Chondrocyte (in vitro differentiated cells): ENCODE results near the gene ZNF432. TPM values are rescaled to one million over a fixed set of nuclear protein-coding genes. Genes with fewer than 3 reads are reported as not detected.
"Not testable (repeated sequence)": the region's sequence is repeated elsewhere in the genome, so short reads cannot be mapped to it uniquely, and the experiment has no call there.

ENCODE experiments used
- DNase-seq: peaks from one replicate; pipeline ENCODE4 v3.0.0; 2021; ENCODE audit warnings: mixed read lengths, low spot score
- H3K27ac Mint-ChIP-seq: one replicate; pipeline ENCODE4 v1.8.0; 2021; ENCODE audit warnings: mild to moderate bottlenecking, moderate library complexity, mixed read lengths; ENCODE audit not compliant: unreplicated experiment
- H3K27me3 Mint-ChIP-seq: 2 replicates; pipeline ENCODE4 v1.8.0; 2021; ENCODE audit warnings: low read depth, mixed read lengths
- H3K36me3 Mint-ChIP-seq: 2 replicates; pipeline ENCODE4 v1.8.0; 2021; ENCODE audit warnings: low read depth, mixed read lengths
- H3K4me1 Mint-ChIP-seq: 2 replicates; pipeline ENCODE4 v1.8.0; 2021; ENCODE audit warnings: low read depth, mild to moderate bottlenecking, mixed read lengths
- H3K4me3 Mint-ChIP-seq: one replicate; pipeline ENCODE4 v1.8.0; 2021; ENCODE audit warnings: mild to moderate bottlenecking, moderate library complexity, mixed read lengths; ENCODE audit not compliant: unreplicated experiment
- H3K9me3 Mint-ChIP-seq: 2 replicates; pipeline ENCODE4 v1.8.0; 2021; ENCODE audit warnings: low read depth, mixed read lengths
- CTCF ChIP-seq: fragments of 200-600 bp; sonication (generic); IDR thresholded peaks from 2 replicates; pipeline ENCODE4 v1.5.0; 2021; ENCODE audit warnings: antibody characterized with exemption, mild to moderate bottlenecking, moderate library complexity
- total RNA-seq: library from RNA; stranded (reverse); gene quantifications from 3 replicates; pipeline ENCODE4 v1.2.1, GENCODE V29; 2021

The ZNF432 gene
- total RNA-seq, 1 donor from 2014 or later = 10.0 TPM

- Mint-ChIP-seq H3K27ac (no peak overlapping the region), H3K27me3 (no peaks in the 10 kb centered on the region), H3K4me1 (no peaks in the 10 kb centered on the region), H3K4me3 (no peak overlapping the region), H3K36me3 (peaks cover 82% of the 10 kb centered on the region), H3K9me3 (peaks cover 64% of the 10 kb centered on the region)
- TF ChIP-seq CTCF = no peak
- no peak for DNase-seq
Observed at GRCh38 chr19:52039169-52039568, 9.5 kb downstream of the ZNF432 start.

GRCh38 chr19:52034051-52034728 is 14.4 kb downstream of the ZNF432 start:
- no peak for DNase-seq
- Mint-ChIP-seq H3K27me3 (no peaks in the 10 kb centered on the region), H3K4me1 (peaks cover 3% of the 10 kb centered on the region), H3K4me3 (no peak overlapping the region), H3K36me3 (peaks cover 72% of the 10 kb centered on the region), H3K9me3 (peaks cover 71% of the 10 kb centered on the region), H3K27ac (no peak overlapping the region)
- TF ChIP-seq CTCF = no peak

GRCh38 chr19:52028780-52029123 is 19.9 kb downstream of the ZNF432 start:
- H3K36me3 Mint-ChIP-seq = peaks cover 41% of the 10 kb centered on the region
- H3K27ac Mint-ChIP-seq = peak overlapping the region; percentile 99
- peaks cover 41% of the 10 kb centered on the region for H3K9me3 Mint-ChIP-seq
- peak overlapping the region; percentile 97 for H3K4me3 Mint-ChIP-seq
- DNase-seq = no peak
- H3K27me3 Mint-ChIP-seq = no peaks in the 10 kb centered on the region
- H3K4me1 Mint-ChIP-seq = peaks cover 26% of the 10 kb centered on the region
- TF ChIP-seq CTCF = no peak

GRCh38 chr19:52028027-52028779 is 20.4 kb downstream of the ZNF432 start, which contains the start of gene ZNF614:
Gene ZNF614, minus strand, starts transcription at chr19:52028379. Its CDS starts 2,634 bp downstream, at chr19:52025745.
- TF ChIP-seq CTCF = no peak
- peak; percentile 96 for DNase-seq
- no peaks in the 10 kb centered on the region for H3K27me3 Mint-ChIP-seq
- peaks cover 26% of the 10 kb centered on the region for H3K4me1 Mint-ChIP-seq
- peaks cover 36% of the 10 kb centered on the region for H3K9me3 Mint-ChIP-seq
- H3K36me3 Mint-ChIP-seq = peaks cover 41% of the 10 kb centered on the region
- peak within 1 kb of the TSS; percentile 99 for H3K27ac Mint-ChIP-seq
- H3K4me3 Mint-ChIP-seq = peak within 1 kb of the TSS; percentile 97

- peaks cover 26% of the 10 kb centered on the region for H3K4me1 Mint-ChIP-seq
- not testable (repeated sequence) for H3K27me3 Mint-ChIP-seq, H3K27ac Mint-ChIP-seq, DNase-seq, H3K4me3 Mint-ChIP-seq
- peaks cover 46% of the 10 kb centered on the region for H3K36me3 Mint-ChIP-seq
- H3K9me3 Mint-ChIP-seq = peaks cover 37% of the 10 kb centered on the region
Observed at GRCh38 chr19:52026255-52026990, 22.2 kb downstream of the ZNF432 start.

GRCh38 chr19:52024478-52024877 is 24.2 kb downstream of the ZNF432 start:
- Mint-ChIP-seq H3K4me1 (peaks cover 26% of the 10 kb centered on the region), H3K9me3 (peaks cover 39% of the 10 kb centered on the region), H3K36me3 (peaks cover 54% of the 10 kb centered on the region)
- H3K27me3 Mint-ChIP-seq, H3K4me3 Mint-ChIP-seq, DNase-seq, H3K27ac Mint-ChIP-seq: not testable (repeated sequence)
